WTC11 (cell line): ENCODE data around the gene MAGEF1. TPM values are rescaled to one million over a fixed set of nuclear protein-coding genes. Genes with fewer than 3 reads are reported as not detected.

Source experiments
- ATAC-seq: fragments of 200-7000 bp; cut with Tn5 transposase; 2 replicates; pipeline ENCODE4 v1.10.0; 2021; ENCODE audit warnings: mild to moderate bottlenecking, moderate library complexity
- CTCF ChIA-PET: fragments of 300-600 bp; sonication (Branson Sonifier 250); formaldehyde crosslinking; loops from one replicate; lab custom pipeline; 2021; ENCODE audit warnings: antibody characterized with exemption; lab: Charles Lee
- POLR2A ChIA-PET: fragments of 350-600 bp; sonication (Branson Sonifier 250); formaldehyde crosslinking; loops from one replicate; lab custom pipeline; 2021; ENCODE audit warnings: antibody characterized with exemption; lab: Charles Lee
- DNase-seq: peaks from one replicate; pipeline ENCODE4 v3.0.0; 2021; ENCODE audit warnings: low spot score
- H3K27ac Mint-ChIP-seq: 2 replicates; pipeline ENCODE4 v1.8.0; 2021; ENCODE audit warnings: mixed read lengths
- H3K27me3 Mint-ChIP-seq: 2 replicates; pipeline ENCODE4 v1.8.0; 2021; ENCODE audit warnings: low read depth, mild to moderate bottlenecking, moderate library complexity, mixed read lengths
- H3K36me3 Mint-ChIP-seq: 2 replicates; pipeline ENCODE4 v1.8.0; 2021; ENCODE audit warnings: mixed read lengths
- H3K4me1 Mint-ChIP-seq: 2 replicates; pipeline ENCODE4 v1.8.0; 2022; ENCODE audit warnings: mixed read lengths
- H3K4me3 Mint-ChIP-seq: 2 replicates; pipeline ENCODE4 v1.8.0; 2021; ENCODE audit warnings: mild to moderate bottlenecking, moderate library complexity, mixed read lengths
- H3K9me3 Mint-ChIP-seq: 2 replicates; pipeline ENCODE4 v1.8.0; 2021; ENCODE audit warnings: mixed read lengths
- ATF1 ChIP-seq: sonication (generic); formaldehyde crosslinking; IDR thresholded peaks from 2 replicates; pipeline ENCODE4 v1.8.1; 2023; ENCODE audit warnings: mild to moderate bottlenecking, moderate library complexity, missing genetic modification reagents
- CDX4 ChIP-seq: fragments of 250-450 bp; sonication (Bioruptor Pico); IDR thresholded peaks from 2 replicates; pipeline ENCODE4 v1.9.0; 2021; ENCODE audit warnings: moderate library complexity, mild to moderate bottlenecking, inconsistent platforms, borderline replicate concordance
- CREB1 ChIP-seq: sonication (generic); formaldehyde crosslinking; IDR thresholded peaks from 2 replicates; pipeline ENCODE4 v1.8.0; 2023; ENCODE audit warnings: mild to moderate bottlenecking, missing genetic modification reagents
- ERG ChIP-seq: fragments of 250-450 bp; sonication (Bioruptor Pico); IDR thresholded peaks from 2 replicates; pipeline ENCODE4 v1.8.0; 2021; ENCODE audit warnings: mild to moderate bottlenecking
- FOXP1 ChIP-seq: sonication (generic); formaldehyde crosslinking; IDR thresholded peaks from 2 replicates; pipeline ENCODE4 v1.8.0; 2022; ENCODE audit warnings: missing genetic modification reagents, mild to moderate bottlenecking, moderate library complexity, borderline replicate concordance
- FOXP4 ChIP-seq: sonication (generic); formaldehyde crosslinking; IDR thresholded peaks from 2 replicates; pipeline ENCODE4 v1.8.0; 2022; ENCODE audit warnings: mild to moderate bottlenecking, missing genetic modification reagents
- GRHL2 ChIP-seq: fragments of 250-450 bp; sonication (Bioruptor Pico); IDR thresholded peaks from 2 replicates; pipeline ENCODE4 v1.8.0; 2022; ENCODE audit warnings: mild to moderate bottlenecking, moderate library complexity; ENCODE audit not compliant: insufficient replicate concordance, severe bottlenecking
- MXD4 ChIP-seq: fragments of 250-450 bp; sonication (Bioruptor Pico); IDR thresholded peaks from 2 replicates; pipeline ENCODE4 v1.8.0; 2021; ENCODE audit warnings: mild to moderate bottlenecking, moderate library complexity, borderline replicate concordance
- NFE2L1 ChIP-seq: sonication (generic); formaldehyde crosslinking; IDR thresholded peaks from 2 replicates; pipeline ENCODE4 v1.8.1; 2023; ENCODE audit warnings: missing genetic modification reagents
- NR3C1 ChIP-seq: sonication (generic); formaldehyde crosslinking; conservative IDR thresholded peaks from 2 replicates; pipeline ENCODE4 v1.8.1; 2023; ENCODE audit warnings: low read depth, mild to moderate bottlenecking, missing genetic modification reagents
- PRRX2 ChIP-seq: fragments of 250-450 bp; sonication (Bioruptor Pico); IDR thresholded peaks from 2 replicates; pipeline ENCODE4 v1.8.0; 2021; ENCODE audit warnings: mild to moderate bottlenecking
- RELA ChIP-seq: sonication (generic); formaldehyde crosslinking; IDR thresholded peaks from 2 replicates; pipeline ENCODE4 v1.8.1; 2022; ENCODE audit warnings: missing genetic modification reagents, mild to moderate bottlenecking, borderline replicate concordance
- STAT6 ChIP-seq: sonication (generic); formaldehyde crosslinking; conservative IDR thresholded peaks from 2 replicates; pipeline ENCODE4 v1.8.1; 2023; ENCODE audit warnings: mild to moderate bottlenecking, low read depth, missing genetic modification reagents, moderate library complexity
- TEAD1 ChIP-seq: sonication (generic); formaldehyde crosslinking; IDR thresholded peaks from 2 replicates; pipeline ENCODE4 v1.8.0; 2022; ENCODE audit warnings: mild to moderate bottlenecking, missing genetic modification reagents
- TEAD4 ChIP-seq: sonication (generic); formaldehyde crosslinking; IDR thresholded peaks from 2 replicates; pipeline ENCODE4 v1.8.0; 2022; ENCODE audit warnings: mild to moderate bottlenecking, missing genetic modification reagents
- USF1 ChIP-seq: sonication (generic); formaldehyde crosslinking; IDR thresholded peaks from 2 replicates; pipeline ENCODE4 v1.8.0; 2022; ENCODE audit warnings: mild to moderate bottlenecking, missing genetic modification reagents
- ZNF317 ChIP-seq: sonication (generic); formaldehyde crosslinking; IDR thresholded peaks from 2 replicates; pipeline ENCODE4 v1.8.1; 2023; ENCODE audit warnings: low read depth, mild to moderate bottlenecking, moderate library complexity, missing genetic modification reagents, borderline replicate concordance
- ZNF416 ChIP-seq: fragments of 250-450 bp; sonication (Bioruptor Pico); IDR thresholded peaks from 2 replicates; pipeline ENCODE4 v1.9.0; 2021; ENCODE audit warnings: mild to moderate bottlenecking, inconsistent platforms
- ZNF423 ChIP-seq: fragments of 250-450 bp; sonication (Bioruptor Pico); IDR thresholded peaks from 2 replicates; pipeline ENCODE4 v2.1.2; 2022; ENCODE audit warnings: mild to moderate bottlenecking, moderate library complexity
- ZNF512 ChIP-seq: sonication (generic); formaldehyde crosslinking; IDR thresholded peaks from 2 replicates; pipeline ENCODE4 v1.8.1; 2022; ENCODE audit warnings: missing genetic modification reagents, borderline replicate concordance
- total RNA-seq: library from RNA; stranded (reverse); gene quantifications from 3 replicates; pipeline ENCODE4 v1.2.3, GENCODE V29; 2021

Gene MAGEF1
- total RNA-seq, 1 experiment from 2014 or later = 72.9 TPM

GRCh38 chr3:184761075-184761841, 49.4 kb upstream of the MAGEF1 start:
- CTCF ChIA-PET = interaction anchor here (1.0 to 1.5 kb wide), 5 partner anchors 11 to 205 kb away, joined by 3 to 5 read pairs (median 4); partner anchors contain the start of gene EPHB3
- TF ChIP-seq FOXP1 (CRISPR knock-in tag) (peak; percentile 32; the same call in 1 of the 2 replicates), NR3C1 (CRISPR knock-in tag) (no peak), PRRX2 (CRISPR knock-in tag) (no peak)
- Mint-ChIP-seq H3K4me3 (no peak overlapping the region), H3K36me3 (no peaks in the 10 kb centered on the region), H3K27me3 (no peaks in the 10 kb centered on the region; the same call in 1 of the 2 replicates), H3K27ac (no peak overlapping the region), H3K9me3 (no peaks in the 10 kb centered on the region), H3K4me1 (peaks cover 42% of the 10 kb centered on the region)
- ATAC-seq (no peak), DNase-seq (no peak)
- POLR2A ChIA-PET = no interaction called here

GRCh38 chr3:184760337-184761074, 48.6 kb upstream of the MAGEF1 start:
- Mint-ChIP-seq H3K27me3 (no peaks in the 10 kb centered on the region; the same call in 1 of the 2 replicates), H3K36me3 (no peaks in the 10 kb centered on the region), H3K4me1 (peaks cover 47% of the 10 kb centered on the region), H3K27ac (no peak overlapping the region), H3K9me3 (no peaks in the 10 kb centered on the region), H3K4me3 (no peak overlapping the region)
- ATAC-seq (no peak), DNase-seq (no peak)
- CTCF ChIA-PET = interaction anchor here (0.6 to 3.7 kb wide), 5 partner anchors 10 to 199 kb away, joined by 4 to 14 read pairs (median 5); partner anchors contain the start of gene EPHB3
- no peak for TF ChIP-seq ZNF512 (CRISPR knock-in tag)
- no peak for TF ChIP-seq ZNF416 (CRISPR knock-in tag)
- TF ChIP-seq GRHL2 = no peak
- no peak for TF ChIP-seq FOXP4
- POLR2A ChIA-PET = no interaction called here

- Mint-ChIP-seq H3K36me3 (no peaks in the 10 kb centered on the region), H3K4me1 (peaks cover 51% of the 10 kb centered on the region), H3K27me3 (no peaks in the 10 kb centered on the region; the same call in 1 of the 2 replicates), H3K9me3 (no peaks in the 10 kb centered on the region), H3K27ac (no peak overlapping the region; the same call in 1 of the 2 replicates), H3K4me3 (no peak overlapping the region)
- ATAC-seq = no peak
- DNase-seq = no peak
- POLR2A ChIA-PET = interaction anchor here (0.6 kb wide), 1 partner anchor 103 kb away, joined by 6 read pairs; no protein-coding TSS in a partner anchor
- CTCF ChIA-PET = interaction anchor here (0.6 to 3.7 kb wide), 6 partner anchors 9 to 198 kb away, joined by 3 to 14 read pairs (median 4); partner anchors contain the start of gene EPHB3
- TF ChIP-seq TEAD1 (CRISPR knock-in tag) = no peak
- no peak for TF ChIP-seq ZNF423
- TF ChIP-seq STAT6 (CRISPR knock-in tag) = no peak
- no peak for TF ChIP-seq USF1 (CRISPR knock-in tag)
- TF ChIP-seq ZNF416 (CRISPR knock-in tag) = no peak
- no peak for TF ChIP-seq TEAD4 (CRISPR knock-in tag)
- no peak for TF ChIP-seq CDX4 (CRISPR knock-in tag)
- TF ChIP-seq MXD4 (CRISPR knock-in tag) = no peak
- no peak for TF ChIP-seq RELA (CRISPR knock-in tag)
- no peak for TF ChIP-seq NFE2L1
- TF ChIP-seq ERG (CRISPR knock-in tag) = no peak
- no peak for TF ChIP-seq CREB1 (CRISPR knock-in tag)
- no peak for TF ChIP-seq ZNF317 (CRISPR knock-in tag)
- no peak for TF ChIP-seq ATF1
Measured at GRCh38 chr3:184759666-184760200, 47.9 kb upstream of the MAGEF1 start.
